IMR-90 (cell line): ENCODE measurements around the gene CLTRN. TPM values are rescaled to one million over a fixed set of nuclear protein-coding genes. Genes with fewer than 3 reads are reported as not detected.

Experiments
- ATAC-seq: fragments of 200-7000 bp; cut with Tn5 transposase; 2 replicates; pipeline ENCODE4 v1.9.1; 2020; ENCODE audit warnings: low read depth, mild to moderate bottlenecking, moderate library complexity
- BruUV-seq: library from RNA; stranded (reverse); fragments of 400-500 nt; replicated peaks from 2 replicates; lab custom pipeline; 2021; lab: Mats Ljungman, UMichigan
- CTCF ChIA-PET: fragments of 300-600 bp; formaldehyde crosslinking; extraction: SDS; loops from one replicate; lab custom pipeline; 2021; ENCODE audit warnings: antibody characterized with exemption; lab: Yijun Ruan, JAX
- POLR2A ChIA-PET: fragments of 300-600 bp; sonication (Branson Sonifier 250); formaldehyde crosslinking; loops from one replicate; lab custom pipeline; 2022; ENCODE audit warnings: antibody characterized with exemption; ENCODE audit not compliant: unreplicated experiment; lab: Charles Lee
- DNase-seq: peaks from one replicate; pipeline ENCODE4 v3.0.0; 2013
- H2AFZ ChIP-seq: replicated peaks from 2 replicates; pipeline ENCODE3; 2013; ENCODE audit warnings: low read length, mild to moderate bottlenecking; ENCODE audit not compliant: poor library complexity
- H2AK5ac ChIP-seq: 2 replicates; pipeline ENCODE4 v1.6.1; 2013; ENCODE audit warnings: low read depth, low read length, inconsistent platforms
- H2AK9ac ChIP-seq: replicated peaks from 2 replicates; pipeline ENCODE3; 2013; ENCODE audit warnings: mild to moderate bottlenecking, low read depth, low read length, moderate library complexity; ENCODE audit not compliant: poor library complexity
- H2BK120ac ChIP-seq: 2 replicates; pipeline ENCODE4 v1.6.1; 2013; ENCODE audit warnings: low read depth, low read length, inconsistent platforms
- H2BK15ac ChIP-seq: 3 replicates; pipeline ENCODE4 v1.6.1; 2013; ENCODE audit warnings: low read depth, low read length, inconsistent platforms
- H2BK20ac ChIP-seq: 2 replicates; pipeline ENCODE4 v1.6.1; 2013; ENCODE audit warnings: low read depth, mild to moderate bottlenecking, inconsistent platforms, low read length, moderate library complexity
- H2BK5ac ChIP-seq: 2 replicates; pipeline ENCODE4 v1.6.1; 2013; ENCODE audit warnings: mild to moderate bottlenecking, low read depth, low read length, inconsistent platforms; ENCODE audit not compliant: poor library complexity, severe bottlenecking
- H3K14ac ChIP-seq: replicated peaks from 2 replicates; pipeline ENCODE4 v1.6.1; 2013; ENCODE audit warnings: low read depth, low read length, inconsistent platforms
- H3K18ac ChIP-seq: 2 replicates; pipeline ENCODE4 v1.6.1; 2013; ENCODE audit warnings: low read depth, low read length, control low read depth
- H3K23ac ChIP-seq: 2 replicates; pipeline ENCODE4 v1.6.1; 2013; ENCODE audit warnings: low read depth, low read length, inconsistent platforms
- H3K27ac ChIP-seq: 2 replicates; pipeline ENCODE4 v1.5.1; 2013; ENCODE audit warnings: mild to moderate bottlenecking, control low read depth, low read length; ENCODE audit not compliant: insufficient read depth
- H3K27me3 ChIP-seq: 2 replicates; pipeline ENCODE4 v1.6.1; 2013; ENCODE audit warnings: low read length; ENCODE audit not compliant: control insufficient read depth, insufficient read depth
- H3K36me3 ChIP-seq: 2 replicates; pipeline ENCODE4 v1.6.1; 2013; ENCODE audit warnings: low read length, mixed read lengths; ENCODE audit not compliant: control insufficient read depth, insufficient read depth
- H3K4ac ChIP-seq: 2 replicates; pipeline ENCODE4 v1.6.1; 2013; ENCODE audit warnings: low read depth, low read length, inconsistent platforms
- H3K4me1 ChIP-seq: 2 replicates; pipeline ENCODE4 v1.6.1; 2013; ENCODE audit warnings: low read length, mixed read lengths; ENCODE audit not compliant: control insufficient read depth, insufficient read depth
- H3K4me2 ChIP-seq: 2 replicates; pipeline ENCODE4 v1.6.1; 2013; ENCODE audit warnings: low read depth, mild to moderate bottlenecking, control low read depth, low read length, moderate library complexity
- H3K4me3 ChIP-seq: 2 replicates; pipeline ENCODE4 v1.5.1; 2013; ENCODE audit warnings: low read depth, mild to moderate bottlenecking, control low read depth, low read length, moderate library complexity; ENCODE audit not compliant: insufficient read depth
- H3K56ac ChIP-seq: 2 replicates; pipeline ENCODE4 v1.6.1; 2013; ENCODE audit warnings: low read length, inconsistent platforms; ENCODE audit not compliant: insufficient read depth; ENCODE audit errors: extremely low read depth
- H3K79me1 ChIP-seq, 2 experiments: 2 replicates each; pipeline ENCODE4 v1.6.1; 2013; ENCODE audit warnings: low read length in 2 of 2, inconsistent platforms in 1 of 2, low read depth in 1 of 2
- H3K9ac ChIP-seq: 2 replicates; pipeline ENCODE4 v1.6.1; 2013; ENCODE audit warnings: low read depth, low read length, control low read depth
- H3K9me1 ChIP-seq: 2 replicates; pipeline ENCODE4 v1.6.1; 2013; ENCODE audit warnings: low read length, inconsistent platforms; ENCODE audit not compliant: insufficient read depth
- H3K9me3 ChIP-seq: 2 replicates; pipeline ENCODE4 v1.6.1; 2013; ENCODE audit warnings: low read length; ENCODE audit not compliant: control insufficient read depth, insufficient read depth
- H4K20me1 ChIP-seq: 2 replicates; pipeline ENCODE4 v1.6.1; 2013; ENCODE audit warnings: low read length, inconsistent platforms; ENCODE audit not compliant: insufficient read depth
- H4K5ac ChIP-seq: 2 replicates; pipeline ENCODE4 v1.6.1; 2013; ENCODE audit warnings: mild to moderate bottlenecking, low read depth, low read length, control low read depth
- H4K8ac ChIP-seq, 2 experiments: 2 replicates each; pipeline ENCODE4 v1.6.1; 2013; ENCODE audit warnings: low read depth in 2 of 2, low read length in 2 of 2, control low read depth in 1 of 2, inconsistent platforms in 1 of 2
- H4K91ac ChIP-seq: 2 replicates; pipeline ENCODE4 v1.6.1; 2013; ENCODE audit warnings: low read depth, low read length, inconsistent platforms; ENCODE audit not compliant: insufficient read depth
- BHLHE40 ChIP-seq: fragments of 150-350 bp; IDR thresholded peaks from 2 replicates; pipeline ENCODE4 v1.6.1; 2016; ENCODE audit warnings: mild to moderate bottlenecking, low read depth, low read length
- CHD1 ChIP-seq: IDR thresholded peaks from 2 replicates; pipeline ENCODE4 v1.6.1; 2012; ENCODE audit warnings: low read depth, low read length, improper control_type of control experiment
- WGBS, 2 experiments: methylation state at CpG; one replicate each; pipeline versions ENCODE4 v1.1.5 to v1.1.7; 2013; ENCODE audit warnings: missing lambda C conversion rate in 2 of 2; ENCODE audit not compliant: insufficient read length in 1 of 2; ENCODE audit errors: extremely low coverage in 2 of 2; 5-methylcytosine and 5-hydroxymethylcytosine counted together
- dilution Hi-C: fragments of 300-500 bp; cut with HindIII; formaldehyde crosslinking; loops from one replicate; pipeline ENCODE4 v1.14.3; 2018; ENCODE audit warnings: low sequenced_read_pairs; ENCODE audit not compliant: unreplicated experiment
- in situ Hi-C: fragments of 300-500 bp; cut with MboI; formaldehyde crosslinking; loops from 3 replicates; pipeline ENCODE4 v1.14.3; 2019; ENCODE audit warnings: low sequenced_read_pairs, inconsistent platforms, mixed read lengths
- intact Hi-C: fragments of 100-400 bp; cut with micrococcal nuclease; formaldehyde crosslinking; loops from 2 replicates; pipeline ENCODE4 v1.10.0; 2022
- polyA plus RNA-seq, 3 experiments: library from polyadenylated mRNA; depleted of rRNA; stranded (reverse); fragments of >200 nt; gene quantifications; 2 replicates each; pipeline ENCODE4 v1.2.3, GENCODE V29; 2012; ENCODE audit warnings: low replicate concordance in 1 of 3
- total RNA-seq: library from RNA; depleted of rRNA; stranded (reverse); fragments of >200 nt; gene quantifications from 2 replicates; pipeline ENCODE4 v1.2.3, GENCODE V29; 2012

The CLTRN gene
- total and polyA plus RNA-seq, 2 of the 4 experiments (the other 2 are of a cell fraction), result under 0.01 to 0.17 TPM

GRCh38 chrX:15702488-15703371 lies 38.1 kb upstream of the CLTRN start:
- Histone ChIP-seq H3K9me3 (no peaks in the 10 kb centered on the region), H2BK5ac (no peak overlapping the region), H3K4me2 (no peak overlapping the region), H3K56ac (no peak overlapping the region), H2BK120ac (no peak overlapping the region), H4K5ac (no peak overlapping the region), H3K9me1 (no peaks in the 10 kb centered on the region), H2BK20ac (no peak overlapping the region), H3K79me1 (peaks cover 0 to 3% of the 10 kb centered on the region in 2 experiments; a peak in 1 of 4 replicates), H3K36me3 (peaks cover 8% of the 10 kb centered on the region; the same call in 1 of the 2 replicates), H2BK15ac (no peak overlapping the region), H2AK9ac (no peak overlapping the region), H3K18ac (no peak overlapping the region), H2AFZ (no peak overlapping the region), H3K4me3 (no peak overlapping the region), H3K9ac (no peak overlapping the region), H3K4ac (no peak overlapping the region), H3K27me3 (no peaks in the 10 kb centered on the region), H4K8ac (no peak overlapping the region), H4K91ac (no peak overlapping the region), H2AK5ac (no peak overlapping the region), H4K20me1 (no peaks in the 10 kb centered on the region), H3K23ac (no peak overlapping the region), H3K14ac (no peak overlapping the region), H3K4me1 (no peaks in the 10 kb centered on the region), H3K27ac (no peak overlapping the region)
- WGBS, 2 experiments, result 96% methylated on average over 14 of the region's 40 CpGs; no CpG with 5 or more reads in 1 of the 2 experiments
- dilution Hi-C loops (no loop called here), intact Hi-C loops (no loop called here), in situ Hi-C loops (no loop called here)
- ATAC-seq, result no peak
- ChIA-PET POLR2A (no interaction called here), CTCF (no interaction called here)
- BruUV-seq, result no TSS peak
- TF ChIP-seq BHLHE40 (no peak), CHD1 (no peak)
- DNase-seq, result no peak
